WTC11 (cell line): ENCODE data around the gene HLA-A. TPM values are rescaled to one million over a fixed set of nuclear protein-coding genes. Genes with fewer than 3 reads are reported as not detected.

ENCODE experiments used
- ATAC-seq: fragments of 200-7000 bp; cut with Tn5 transposase; 2 replicates; pipeline ENCODE4 v1.10.0; 2021; ENCODE audit warnings: mild to moderate bottlenecking, moderate library complexity
- CTCF ChIA-PET: fragments of 300-600 bp; sonication (Branson Sonifier 250); formaldehyde crosslinking; loops from one replicate; lab custom pipeline; 2021; ENCODE audit warnings: antibody characterized with exemption; lab: Charles Lee
- POLR2A ChIA-PET: fragments of 350-600 bp; sonication (Branson Sonifier 250); formaldehyde crosslinking; loops from one replicate; lab custom pipeline; 2021; ENCODE audit warnings: antibody characterized with exemption; lab: Charles Lee
- DNase-seq: peaks from one replicate; pipeline ENCODE4 v3.0.0; 2021; ENCODE audit warnings: low spot score
- H3K27ac Mint-ChIP-seq: 2 replicates; pipeline ENCODE4 v1.8.0; 2021; ENCODE audit warnings: mixed read lengths
- H3K27me3 Mint-ChIP-seq: 2 replicates; pipeline ENCODE4 v1.8.0; 2021; ENCODE audit warnings: low read depth, mild to moderate bottlenecking, moderate library complexity, mixed read lengths
- H3K36me3 Mint-ChIP-seq: 2 replicates; pipeline ENCODE4 v1.8.0; 2021; ENCODE audit warnings: mixed read lengths
- H3K4me1 Mint-ChIP-seq: 2 replicates; pipeline ENCODE4 v1.8.0; 2022; ENCODE audit warnings: mixed read lengths
- H3K4me3 Mint-ChIP-seq: 2 replicates; pipeline ENCODE4 v1.8.0; 2021; ENCODE audit warnings: mild to moderate bottlenecking, moderate library complexity, mixed read lengths
- H3K9me3 Mint-ChIP-seq: 2 replicates; pipeline ENCODE4 v1.8.0; 2021; ENCODE audit warnings: mixed read lengths
- ATF1 ChIP-seq: sonication (generic); formaldehyde crosslinking; IDR thresholded peaks from 2 replicates; pipeline ENCODE4 v1.8.1; 2023; ENCODE audit warnings: mild to moderate bottlenecking, moderate library complexity, missing genetic modification reagents
- E2F1 ChIP-seq: sonication (generic); formaldehyde crosslinking; IDR thresholded peaks from 2 replicates; pipeline ENCODE4 v1.8.0; 2022; ENCODE audit warnings: mild to moderate bottlenecking, missing genetic modification reagents
- E2F4 ChIP-seq: sonication (generic); formaldehyde crosslinking; IDR thresholded peaks from 2 replicates; pipeline ENCODE4 v1.8.1; 2022; ENCODE audit warnings: low read depth, mild to moderate bottlenecking, moderate library complexity, missing genetic modification reagents, borderline replicate concordance
- ELF4 ChIP-seq: sonication (generic); formaldehyde crosslinking; IDR thresholded peaks from 2 replicates; pipeline ENCODE4 v1.8.1; 2022; ENCODE audit warnings: low read depth, mild to moderate bottlenecking, moderate library complexity, missing genetic modification reagents
- EMX1 ChIP-seq: fragments of 250-450 bp; sonication (Bioruptor Pico); IDR thresholded peaks from 2 replicates; pipeline ENCODE4 v1.8.0; 2021; ENCODE audit warnings: mild to moderate bottlenecking
- GABPB1 ChIP-seq: sonication (generic); formaldehyde crosslinking; IDR thresholded peaks from 2 replicates; pipeline ENCODE4 v1.8.1; 2023; ENCODE audit warnings: mild to moderate bottlenecking, missing genetic modification reagents
- GRHL2 ChIP-seq: fragments of 250-450 bp; sonication (Bioruptor Pico); IDR thresholded peaks from 2 replicates; pipeline ENCODE4 v1.8.0; 2022; ENCODE audit warnings: mild to moderate bottlenecking, moderate library complexity; ENCODE audit not compliant: insufficient replicate concordance, severe bottlenecking
- HMGA2 ChIP-seq: fragments of 250-450 bp; sonication (Bioruptor Pico); IDR thresholded peaks from 2 replicates; pipeline ENCODE4 v1.4.0; 2021; ENCODE audit warnings: mild to moderate bottlenecking, moderate library complexity
- IRF2 ChIP-seq: sonication (generic); formaldehyde crosslinking; IDR thresholded peaks from 2 replicates; pipeline ENCODE4 v1.8.0; 2022; ENCODE audit warnings: low read depth, missing genetic modification reagents, borderline replicate concordance
- MXD4 ChIP-seq: fragments of 250-450 bp; sonication (Bioruptor Pico); IDR thresholded peaks from 2 replicates; pipeline ENCODE4 v1.8.0; 2021; ENCODE audit warnings: mild to moderate bottlenecking, moderate library complexity, borderline replicate concordance
- NFATC4 ChIP-seq: fragments of 250-450 bp; sonication (Bioruptor Pico); IDR thresholded peaks from 2 replicates; pipeline ENCODE4 v1.9.0; 2021; ENCODE audit warnings: mild to moderate bottlenecking
- NR2C2 ChIP-seq: sonication (generic); formaldehyde crosslinking; IDR thresholded peaks from 2 replicates; pipeline ENCODE4 v1.8.0; 2022; ENCODE audit warnings: mild to moderate bottlenecking, missing genetic modification reagents
- RELA ChIP-seq: sonication (generic); formaldehyde crosslinking; IDR thresholded peaks from 2 replicates; pipeline ENCODE4 v1.8.1; 2022; ENCODE audit warnings: missing genetic modification reagents, mild to moderate bottlenecking, borderline replicate concordance
- SMAD3 ChIP-seq: sonication (generic); formaldehyde crosslinking; IDR thresholded peaks from 2 replicates; pipeline ENCODE4 v1.8.0; 2022; ENCODE audit warnings: missing genetic modification reagents, mild to moderate bottlenecking, borderline replicate concordance
- SOX15 ChIP-seq: fragments of 250-450 bp; sonication (Bioruptor Pico); IDR thresholded peaks from 2 replicates; pipeline ENCODE4 v1.9.0; 2021; ENCODE audit warnings: mild to moderate bottlenecking
- TEAD4 ChIP-seq: sonication (generic); formaldehyde crosslinking; IDR thresholded peaks from 2 replicates; pipeline ENCODE4 v1.8.0; 2022; ENCODE audit warnings: mild to moderate bottlenecking, missing genetic modification reagents
- ZBTB43 ChIP-seq: sonication (generic); formaldehyde crosslinking; IDR thresholded peaks from 2 replicates; pipeline ENCODE4 v1.8.1; 2023; ENCODE audit warnings: mild to moderate bottlenecking, missing genetic modification reagents
- ZNF219 ChIP-seq: sonication (generic); formaldehyde crosslinking; IDR thresholded peaks from 2 replicates; pipeline ENCODE4 v1.8.0; 2023; ENCODE audit warnings: missing genetic modification reagents, mild to moderate bottlenecking, borderline replicate concordance
- ZNF232 ChIP-seq: sonication (generic); formaldehyde crosslinking; IDR thresholded peaks from 2 replicates; pipeline ENCODE4 v1.8.0; 2022; ENCODE audit warnings: mild to moderate bottlenecking, missing genetic modification reagents
- ZNF263 ChIP-seq: sonication (generic); formaldehyde crosslinking; IDR thresholded peaks from 2 replicates; pipeline ENCODE4 v1.8.1; 2022; ENCODE audit warnings: low read depth, mild to moderate bottlenecking, moderate library complexity, missing genetic modification reagents
- ZNF671 ChIP-seq: fragments of 250-450 bp; sonication (Bioruptor Pico); IDR thresholded peaks from 2 replicates; pipeline ENCODE4 v1.8.0; 2021; ENCODE audit warnings: mild to moderate bottlenecking
- total RNA-seq: library from RNA; stranded (reverse); gene quantifications from 3 replicates; pipeline ENCODE4 v1.2.3, GENCODE V29; 2021
- TF ChIP-seq, protein P1 (sequence below): fragments of 250-450 bp; sonication (Bioruptor Pico); IDR thresholded peaks from 2 replicates; pipeline ENCODE4 v1.8.0; 2021; ENCODE audit warnings: mild to moderate bottlenecking
- TF ChIP-seq, protein P2 (sequence below): sonication (generic); formaldehyde crosslinking; IDR thresholded peaks from 2 replicates; pipeline ENCODE4 v1.8.1; 2023; ENCODE audit warnings: mild to moderate bottlenecking, missing genetic modification reagents, moderate library complexity

Gene HLA-A
- total RNA-seq, 1 experiment from 2014 or later, result 93.2 TPM

- Mint-ChIP-seq H3K9me3 (no peaks in the 10 kb centered on the region), H3K27ac (no peak overlapping the region), H3K36me3 (no peaks in the 10 kb centered on the region), H3K4me3 (no peak overlapping the region), H3K27me3 (peaks cover 21% of the 10 kb centered on the region), H3K4me1 (peaks cover 43% of the 10 kb centered on the region)
- TF ChIP-seq EMX1 (CRISPR knock-in tag) (no peak), E2F1 (no peak), SMAD3 (CRISPR knock-in tag) (no peak), ZNF232 (CRISPR knock-in tag) (no peak), NFATC4 (CRISPR knock-in tag) (no peak), HMGA2 (CRISPR knock-in tag) (no peak), GRHL2 (CRISPR knock-in tag) (no peak), TEAD4 (no peak), SOX15 (no peak), ELF4 (no peak)
- ATAC-seq (no peak), DNase-seq (no peak)
- POLR2A ChIA-PET, result no interaction called here
- CTCF ChIA-PET, result interaction anchor here (1.0 kb wide), 1 partner anchor 120 kb away, joined by 3 read pairs; no protein-coding TSS in a partner anchor
Measured at GRCh38 chr6:29968130-29968529, 25.8 kb downstream of the HLA-A start.

- Mint-ChIP-seq H3K27ac (no peak overlapping the region), H3K4me3 (no peak overlapping the region)
- CTCF ChIA-PET, result no interaction called here
Measured at GRCh38 chr6:29968905-29969304, 26.6 kb downstream of the HLA-A start.

More at GRCh38 chr6:29968905-29969304, 26.6 kb downstream of the HLA-A start:
- Mint-ChIP-seq H3K27me3 (peaks cover 29% of the 10 kb centered on the region), H3K4me1 (peaks cover 43% of the 10 kb centered on the region), H3K9me3 (no peaks in the 10 kb centered on the region), H3K36me3 (no peaks in the 10 kb centered on the region)
- ATAC-seq (no peak), DNase-seq (no peak)
- TF ChIP-seq IRF2 (CRISPR knock-in tag), result no peak
- no peak for TF ChIP-seq ATF1
- no peak for TF ChIP-seq ZNF219 (CRISPR knock-in tag)
- no peak for TF ChIP-seq ZNF263 (CRISPR knock-in tag)
- no peak for TF ChIP-seq ZBTB43 (CRISPR knock-in tag)
- TF ChIP-seq GABPB1, result no peak
- no peak for TF ChIP-seq MXD4
- TF ChIP-seq ZNF671 (CRISPR knock-in tag), result no peak
- no peak for TF ChIP-seq E2F4 (CRISPR knock-in tag)
- no peak for TF ChIP-seq NR2C2 (CRISPR knock-in tag)
- TF ChIP-seq, protein P1, sequence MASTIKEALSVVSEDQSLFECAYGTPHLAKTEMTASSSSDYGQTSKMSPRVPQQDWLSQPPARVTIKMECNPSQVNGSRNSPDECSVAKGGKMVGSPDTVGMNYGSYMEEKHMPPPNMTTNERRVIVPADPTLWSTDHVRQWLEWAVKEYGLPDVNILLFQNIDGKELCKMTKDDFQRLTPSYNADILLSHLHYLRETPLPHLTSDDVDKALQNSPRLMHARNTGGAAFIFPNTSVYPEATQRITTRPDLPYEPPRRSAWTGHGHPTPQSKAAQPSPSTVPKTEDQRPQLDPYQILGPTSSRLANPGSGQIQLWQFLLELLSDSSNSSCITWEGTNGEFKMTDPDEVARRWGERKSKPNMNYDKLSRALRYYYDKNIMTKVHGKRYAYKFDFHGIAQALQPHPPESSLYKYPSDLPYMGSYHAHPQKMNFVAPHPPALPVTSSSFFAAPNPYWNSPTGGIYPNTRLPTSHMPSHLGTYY, result no peak
- TF ChIP-seq RELA, result no peak
- TF ChIP-seq, protein P2, sequence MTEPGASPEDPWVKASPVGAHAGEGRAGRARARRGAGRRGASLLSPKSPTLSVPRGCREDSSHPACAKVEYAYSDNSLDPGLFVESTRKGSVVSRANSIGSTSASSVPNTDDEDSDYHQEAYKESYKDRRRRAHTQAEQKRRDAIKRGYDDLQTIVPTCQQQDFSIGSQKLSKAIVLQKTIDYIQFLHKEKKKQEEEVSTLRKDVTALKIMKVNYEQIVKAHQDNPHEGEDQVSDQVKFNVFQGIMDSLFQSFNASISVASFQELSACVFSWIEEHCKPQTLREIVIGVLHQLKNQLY, result no peak
- POLR2A ChIA-PET, result no interaction called here
